GM12891 (cell line): ENCODE measurements around the gene TTC9B.

Source experiments
- PAX5 ChIP-seq: IDR thresholded peaks from 2 replicates; pipeline ENCODE4 v1.6.1; 2011; ENCODE audit warnings: low read length, moderate library complexity, mild to moderate bottlenecking; ENCODE audit not compliant: insufficient read depth, severe bottlenecking
- POLR2A ChIP-seq: IDR thresholded peaks from 2 replicates; pipeline ENCODE4 v1.6.1; 2011; ENCODE audit warnings: low read depth, low read length, control low read depth
- POLR2AphosphoS5 ChIP-seq: IDR thresholded peaks from 2 replicates; pipeline ENCODE4 v1.6.1; 2011; ENCODE audit warnings: low read depth, low read length, control low read depth
- POU2F2 ChIP-seq: IDR thresholded peaks from 2 replicates; pipeline ENCODE4 v1.6.1; 2011; ENCODE audit warnings: low read depth, mild to moderate bottlenecking, control low read depth, low read length, moderate library complexity
- SPI1 ChIP-seq: IDR thresholded peaks from 2 replicates; pipeline ENCODE4 v1.6.1; 2011; ENCODE audit warnings: low read depth, low read length, control low read depth
- TAF1 ChIP-seq: IDR thresholded peaks from 2 replicates; pipeline ENCODE4 v1.6.1; 2011; ENCODE audit warnings: low read depth, low read length, control low read depth

GRCh38 chr19:40224342-40225150 lies 6.4 kb upstream of the TTC9B start:
- TF ChIP-seq POLR2A (no peak), POLR2AphosphoS5 (no peak), TAF1 (no peak), SPI1 (no peak), PAX5 (no peak), POU2F2 (no peak)
